Right lobe of liver (tissue), 6 donors: Measurements from ENCODE around the gene ATXN1. TPM values are rescaled to one million over a fixed set of nuclear protein-coding genes. Genes with fewer than 3 reads are reported as not detected.

Experiments used
- ATAC-seq, 4 donors: fragments of 200-7000 bp; cut with Tn5 transposase; one replicate each; pipeline ENCODE4 v1.9.1; 2020; ENCODE audit warnings: mild to moderate bottlenecking in 4 of 4, moderate library complexity in 4 of 4
- DNase-seq, 3 donors: peaks; one replicate each; pipeline ENCODE4 v3.0.0-alpha.2; 2020
- H3K27ac ChIP-seq, 3 donors: fragments of 200-600 bp; one replicate each; pipeline ENCODE4 v1.8.0; 2022
- H3K27me3 ChIP-seq, 2 donors: fragments of 200-600 bp; one replicate each; pipeline ENCODE4 v1.8.0; 2022
- H3K36me3 ChIP-seq, 4 donors: fragments of 200-600 bp; sonication (generic) in 1 of 4; one replicate each; pipeline versions ENCODE4 v1.5.1 to v1.8.0; 2017 to 2022; ENCODE audit warnings: control low read depth in 1 of 4
- H3K4me1 ChIP-seq, 4 donors: fragments of 200-600 bp; sonication (generic) in 1 of 4; one replicate each; pipeline versions ENCODE4 v1.5.1 to v1.8.0; 2017 to 2022; ENCODE audit warnings: control low read depth in 1 of 4
- H3K4me3 ChIP-seq, 3 donors: fragments of 200-600 bp; one replicate each; pipeline ENCODE4 v1.8.0; 2022
- H3K9me3 ChIP-seq, 4 donors: fragments of 200-600 bp; sonication (generic) in 1 of 4; one replicate each; pipeline versions ENCODE4 v1.5.1 to v1.8.0; 2017 to 2022; ENCODE audit warnings: control low read depth in 1 of 4
- POLR2A ChIP-seq: fragments of 450-650 bp; IDR thresholded peaks from one replicate; pipeline ENCODE4 v1.6.1; 2017; ENCODE audit warnings: antibody characterized with exemption, mild to moderate bottlenecking
- WGBS: methylation state at CpG from one replicate; pipeline ENCODE4 v1.1.6; 2018; ENCODE audit warnings: low coverage, low lambda C conversion rate; ENCODE audit not compliant: insufficient coverage; ENCODE audit errors: missing lambda C conversion rate; 5-methylcytosine and 5-hydroxymethylcytosine counted together
- intact Hi-C, 2 donors: fragments of 100-400 bp; cut with DNase I; formaldehyde crosslinking; loops; one replicate each; pipeline versions ENCODE4 v1.11.2 to v1.14.1; 2022
- total RNA-seq, 6 experiments: library from RNA; depleted of rRNA in 2 of 6; stranded (reverse); fragments of >200 nt in 2 of 6; fragmentation: NEBNext Ultra II Directional in 3 of 6; extraction: Animal tissue kit (Norgen Biotek cat#: 25700) in 3 of 6; gene quantifications; one replicate each; pipeline versions ENCODE4 v1.1.0 to v1.2.4, GENCODE V29; 2016 to 2023
- TF ChIP-seq, protein P1 (sequence below), 4 donors: fragments of 200-600 bp in 3 of 4; fragments of 450-650 bp in 1 of 4; IDR thresholded peaks; one replicate each; pipeline versions ENCODE4 v1.5.1 to v1.8.0; 2016 to 2022; ENCODE audit warnings: antibody characterized with exemption in 4 of 4, mild to moderate bottlenecking in 2 of 4
- donor health status: DM: no; HTN: yes; CAD: no.
- donor health status: DM: no; HTN: no; CAD: no.
- donor health status: DM: no; HTN: no; CAD: no.
- donor health status: DM: no; HTN: yes; CAD: no.
- donor health status: DM: no; HTN: yes; CAD: no.

ATXN1 gene
- total RNA-seq, 6 experiments from 2014 or later, result 23.2 to 28.7 (median 25.0) TPM

DNA sequence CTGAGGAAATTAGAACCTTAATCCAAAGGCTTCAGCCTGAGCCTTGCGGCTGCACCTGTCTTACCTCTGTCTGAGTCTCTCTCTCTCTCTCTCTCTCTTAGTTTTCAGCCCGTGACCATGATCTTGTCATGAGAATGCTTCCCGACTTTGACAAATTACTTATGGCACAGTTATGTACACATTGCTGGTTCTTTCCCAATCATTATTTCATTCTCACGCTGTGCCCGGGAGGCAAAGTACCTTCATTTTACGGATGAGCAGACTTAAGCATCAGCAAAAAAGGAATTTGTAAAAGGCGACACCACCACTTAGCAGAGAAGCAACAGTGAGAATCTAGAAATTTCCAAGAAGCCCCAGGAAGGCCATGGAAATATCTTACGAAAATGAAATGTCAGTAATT, 468.3 kb downstream of the ATXN1 start:
- no peaks in the 10 kb centered on the region for H3K9me3 ChIP-seq
- WGBS, result 80% methylated on average over 7 of the region's 8 CpGs
- H3K27me3 ChIP-seq, result no peaks in the 10 kb centered on the region
- TF ChIP-seq POLR2A, result no peak
- TF ChIP-seq, protein P1, sequence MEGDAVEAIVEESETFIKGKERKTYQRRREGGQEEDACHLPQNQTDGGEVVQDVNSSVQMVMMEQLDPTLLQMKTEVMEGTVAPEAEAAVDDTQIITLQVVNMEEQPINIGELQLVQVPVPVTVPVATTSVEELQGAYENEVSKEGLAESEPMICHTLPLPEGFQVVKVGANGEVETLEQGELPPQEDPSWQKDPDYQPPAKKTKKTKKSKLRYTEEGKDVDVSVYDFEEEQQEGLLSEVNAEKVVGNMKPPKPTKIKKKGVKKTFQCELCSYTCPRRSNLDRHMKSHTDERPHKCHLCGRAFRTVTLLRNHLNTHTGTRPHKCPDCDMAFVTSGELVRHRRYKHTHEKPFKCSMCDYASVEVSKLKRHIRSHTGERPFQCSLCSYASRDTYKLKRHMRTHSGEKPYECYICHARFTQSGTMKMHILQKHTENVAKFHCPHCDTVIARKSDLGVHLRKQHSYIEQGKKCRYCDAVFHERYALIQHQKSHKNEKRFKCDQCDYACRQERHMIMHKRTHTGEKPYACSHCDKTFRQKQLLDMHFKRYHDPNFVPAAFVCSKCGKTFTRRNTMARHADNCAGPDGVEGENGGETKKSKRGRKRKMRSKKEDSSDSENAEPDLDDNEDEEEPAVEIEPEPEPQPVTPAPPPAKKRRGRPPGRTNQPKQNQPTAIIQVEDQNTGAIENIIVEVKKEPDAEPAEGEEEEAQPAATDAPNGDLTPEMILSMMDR (IDR thresholded peaks at IDR 0.05), result no peak
- intact Hi-C loops, result no loop called here
- no peak overlapping the region for H3K4me3 ChIP-seq
- ATAC-seq, result no peak
- no peak overlapping the region for H3K27ac ChIP-seq
- no peak for DNase-seq
- no peaks in the 10 kb centered on the region for H3K4me1 ChIP-seq
- H3K36me3 ChIP-seq, result no peaks in the 10 kb centered on the region

DNA sequence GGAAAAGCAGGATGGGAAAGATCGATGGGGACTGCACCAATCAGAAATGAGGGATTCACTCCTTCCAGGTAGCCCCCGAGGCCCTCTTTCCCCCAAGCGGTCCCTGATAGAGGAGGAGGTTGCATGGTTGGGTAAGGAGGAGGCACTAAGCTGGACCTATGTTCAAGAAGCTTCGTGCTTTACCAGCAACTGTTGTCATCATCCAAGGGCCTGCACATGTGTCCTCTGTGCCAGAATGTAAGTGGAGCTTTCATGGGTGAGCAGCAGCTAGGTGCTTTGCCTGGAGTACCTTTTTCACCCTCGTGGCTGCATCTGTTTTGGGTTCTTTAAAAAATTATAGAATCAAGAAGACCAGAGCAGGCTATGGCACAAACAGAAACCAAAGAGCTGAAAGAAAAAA, 468.8 kb downstream of the ATXN1 start:
- DNase-seq, result no peak
- no peak for ATAC-seq
- Histone ChIP-seq H3K4me3 (no peak overlapping the region), H3K4me1 (no peaks in the 10 kb centered on the region), H3K27me3 (no peaks in the 10 kb centered on the region), H3K27ac (no peak overlapping the region), H3K9me3 (no peaks in the 10 kb centered on the region), H3K36me3 (no peaks in the 10 kb centered on the region)
- WGBS, result 52% methylated on average over 4 of the region's 5 CpGs
- TF ChIP-seq, protein P1 (IDR thresholded peaks at IDR 0.05), result no peak
- intact Hi-C loops, result no loop called here

DNA sequence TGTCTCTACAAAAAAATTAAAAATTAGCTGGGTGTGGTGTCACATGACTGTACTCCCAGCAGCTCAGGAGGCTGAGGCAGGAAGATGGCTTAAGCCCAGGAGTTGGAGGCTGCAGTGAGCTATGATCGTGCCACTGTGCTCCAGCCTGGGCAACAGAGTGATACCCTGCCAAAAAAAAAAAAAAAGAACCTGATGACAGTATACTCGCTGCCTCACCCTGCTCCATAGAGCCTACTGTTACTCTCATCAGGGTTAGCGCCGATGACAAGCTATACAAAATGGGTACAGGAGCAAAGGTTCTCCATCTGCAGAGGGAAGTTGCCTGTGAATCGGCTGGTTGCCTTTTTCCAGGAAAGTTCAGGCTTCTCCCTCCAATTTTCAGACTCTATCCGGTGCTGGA, 469.5 kb downstream of the ATXN1 start:
- no peaks in the 10 kb centered on the region for H3K27me3 ChIP-seq
- no peak overlapping the region for H3K27ac ChIP-seq
- no peaks in the 10 kb centered on the region for H3K4me1 ChIP-seq
- no peaks in the 10 kb centered on the region for H3K9me3 ChIP-seq
- intact Hi-C loops, result no loop called here
- 90% methylated on average over 4 of the region's 6 CpGs for WGBS
- no peak for TF ChIP-seq POLR2A
- TF ChIP-seq, protein P1 (IDR thresholded peaks at IDR 0.05), result no peak
- no peak for DNase-seq
- ATAC-seq, result no peak
- no peak overlapping the region for H3K4me3 ChIP-seq
- no peaks in the 10 kb centered on the region for H3K36me3 ChIP-seq

DNA sequence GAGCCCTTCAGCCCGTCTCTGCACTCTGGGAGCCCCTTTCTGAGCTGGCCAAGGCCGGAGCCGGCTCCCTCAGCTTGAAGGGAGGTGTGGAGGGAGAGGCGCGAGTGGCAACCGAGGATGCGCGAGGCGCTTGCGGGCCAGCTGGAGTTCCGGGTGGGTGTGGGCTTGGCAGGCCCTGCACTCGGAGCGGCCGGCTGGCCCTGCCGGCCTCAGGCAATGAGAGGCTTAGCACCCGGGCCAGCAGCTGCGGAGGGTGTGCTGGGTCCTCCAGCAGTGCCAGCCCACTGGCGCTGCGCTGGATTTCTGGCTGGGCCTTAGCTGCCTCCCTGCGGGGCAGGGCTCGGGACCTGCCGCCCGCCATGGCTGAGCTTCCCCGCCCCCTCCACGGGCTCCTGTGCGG, 473.1 kb downstream of the ATXN1 start:
- ATAC-seq (no peak), DNase-seq (no peak)
- TF ChIP-seq POLR2A, result no peak
- TF ChIP-seq, protein P1 (IDR thresholded peaks at IDR 0.05), result no peak
- intact Hi-C loops, result no loop called here
- H3K27me3 ChIP-seq, result no peaks in the 10 kb centered on the region
- 83% methylated on average over 3 of the region's 26 CpGs for WGBS
- H3K4me3 ChIP-seq, result no peak overlapping the region
- H3K36me3 ChIP-seq, result no peaks in the 10 kb centered on the region
- no peak overlapping the region for H3K27ac ChIP-seq
- H3K4me1 ChIP-seq, result no peaks in the 10 kb centered on the region
- no peaks in the 10 kb centered on the region for H3K9me3 ChIP-seq

DNA sequence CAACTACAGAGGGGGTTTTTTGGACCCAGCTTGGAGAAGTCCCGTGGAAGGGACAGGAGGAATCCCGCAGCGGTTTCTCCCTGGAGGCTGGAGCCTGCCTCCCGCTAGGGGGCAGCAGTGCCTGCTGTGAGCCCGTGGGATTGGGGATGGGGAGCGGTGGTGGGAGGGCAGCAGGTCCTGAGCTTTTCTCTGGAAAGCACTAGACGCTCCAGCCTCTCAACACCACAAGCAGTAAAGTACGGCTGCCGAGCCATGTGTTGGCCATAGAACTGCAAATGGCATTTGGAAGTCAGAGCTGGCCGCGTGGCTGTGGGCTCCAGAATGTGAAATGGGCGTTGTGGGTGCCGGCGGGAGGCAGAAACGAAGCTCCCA, 475.1 kb downstream of the ATXN1 start:
- Histone ChIP-seq H3K36me3 (no peaks in the 10 kb centered on the region), H3K4me3 (no peak overlapping the region), H3K27ac (no peak overlapping the region), H3K27me3 (no peaks in the 10 kb centered on the region), H3K4me1 (no peaks in the 10 kb centered on the region), H3K9me3 (no peaks in the 10 kb centered on the region)
- DNase-seq (no peak), ATAC-seq (peak; percentile 49 to 68 (median 62))
- no peak for TF ChIP-seq POLR2A
- TF ChIP-seq, protein P1 (IDR thresholded peaks at IDR 0.05), result peak; percentile 30 to 69 (median 48)
- intact Hi-C loops, result no loop called here
- 80% methylated on average over 6 of the region's 15 CpGs for WGBS
